GM19351 (cell line): ENCODE results near the gene RGL4.
A peak's percentile ranks its signal among the peaks of the same experiment; 100 is the strongest.

Source experiments
- ATAC-seq: cut with Tn5 transposase; IDR thresholded peaks from one replicate; pipeline ENCODE4 v1.9.1; 2021; ENCODE audit warnings: mild to moderate bottlenecking, moderate library complexity; ENCODE audit not compliant: unreplicated experiment

RGL4 gene

GRCh38 chr22:23677701-23677995 is 13.2 kb upstream of the RGL4 start:
- no peak for ATAC-seq

GRCh38 chr22:23678133-23678532 is 12.7 kb upstream of the RGL4 start:
- no peak for ATAC-seq

GRCh38 chr22:23681026-23681809 is 9.6 kb upstream of the RGL4 start:
- ATAC-seq: no peak

- ATAC-seq: no peak
Measured at GRCh38 chr22:23682077-23682476, 8.7 kb upstream of the RGL4 start.

GRCh38 chr22:23682827-23683355 is 7.9 kb upstream of the RGL4 start:
- ATAC-seq: no peak

- no peak for ATAC-seq
Measured at GRCh38 chr22:23683545-23683944, 7.3 kb upstream of the RGL4 start.

- no peak for ATAC-seq
Measured at GRCh38 chr22:23684026-23684425, 6.8 kb upstream of the RGL4 start.

- ATAC-seq: no peak
Measured at GRCh38 chr22:23684561-23685031, 6.2 kb upstream of the RGL4 start.

- ATAC-seq: no peak
Measured at GRCh38 chr22:23685205-23685784, 5.5 kb upstream of the RGL4 start.

- ATAC-seq: no peak
Measured at GRCh38 chr22:23686416-23687024, 4.3 kb upstream of the RGL4 start.

- ATAC-seq: no peak
Measured at GRCh38 chr22:23688121-23688520, 2.7 kb upstream of the RGL4 start.

GRCh38 chr22:23688571-23688970 is 2.2 kb upstream of the RGL4 start:
- ATAC-seq: no peak

GRCh38 chr22:23689414-23689813 is 1.4 kb upstream of the RGL4 start:
- ATAC-seq: no peak

- no peak for ATAC-seq
Measured at GRCh38 chr22:23691748-23692423, 1.1 kb downstream of the RGL4 start.

- no peak for ATAC-seq
Measured at GRCh38 chr22:23692598-23693291, 1.9 kb downstream of the RGL4 start.

GRCh38 chr22:23693979-23694680 is 3.3 kb downstream of the RGL4 start:
- no peak for ATAC-seq

GRCh38 chr22:23695141-23695540 is 4.3 kb downstream of the RGL4 start:
- no peak for ATAC-seq

GRCh38 chr22:23695571-23696325 is 4.9 kb downstream of the RGL4 start:
- no peak for ATAC-seq

- ATAC-seq: peak; percentile 93
Measured at GRCh38 chr22:23696326-23696851, 5.6 kb downstream of the RGL4 start.
